HEK293T (cell line): ENCODE measurements around the gene KAT6B.

Experiments used
- ARNT ChIP-seq: fragments of 450-650 bp; IDR thresholded peaks from 2 replicates; pipeline ENCODE4 v1.6.1; 2017; ENCODE audit warnings: mild to moderate bottlenecking
- BHLHE40 ChIP-seq: fragments of 450-650 bp; IDR thresholded peaks from 2 replicates; pipeline ENCODE4 v1.6.1; 2016; ENCODE audit warnings: mild to moderate bottlenecking, moderate library complexity, borderline replicate concordance
- CTBP1 ChIP-seq: fragments of 450-650 bp; IDR thresholded peaks from 2 replicates; pipeline ENCODE4 v1.6.1; 2016; ENCODE audit warnings: borderline replicate concordance
- ELF4 ChIP-seq: fragments of 450-650 bp; IDR thresholded peaks from 2 replicates; pipeline ENCODE4 v1.6.1; 2017; ENCODE audit warnings: antibody characterized with exemption
- FOXA1 ChIP-seq: fragments of 450-650 bp; IDR thresholded peaks from 2 replicates; pipeline ENCODE4 v1.6.1; 2016; ENCODE audit warnings: mild to moderate bottlenecking
- FOXK2 ChIP-seq: fragments of 450-650 bp; IDR thresholded peaks from 2 replicates; pipeline ENCODE4 v1.6.1; 2016; ENCODE audit warnings: mild to moderate bottlenecking
- FOXM1 ChIP-seq: fragments of 450-650 bp; IDR thresholded peaks from 2 replicates; pipeline ENCODE4 v1.6.1; 2017; ENCODE audit warnings: mild to moderate bottlenecking, borderline replicate concordance
- HDGF ChIP-seq: fragments of 450-650 bp; IDR thresholded peaks from 2 replicates; pipeline ENCODE4 v1.6.1; 2017; ENCODE audit warnings: antibody characterized with exemption, borderline replicate concordance
- LEF1 ChIP-seq: fragments of 450-650 bp; IDR thresholded peaks from 2 replicates; pipeline ENCODE4 v1.6.1; 2017; ENCODE audit warnings: mild to moderate bottlenecking, borderline replicate concordance
- NFRKB ChIP-seq: fragments of 450-650 bp; IDR thresholded peaks from 2 replicates; pipeline ENCODE4 v1.6.1; 2016; ENCODE audit warnings: mild to moderate bottlenecking, moderate library complexity
- SP1 ChIP-seq: fragments of 450-650 bp; IDR thresholded peaks from 2 replicates; pipeline ENCODE4 v1.6.1; 2017
- SUZ12 ChIP-seq: fragments of 450-650 bp; IDR thresholded peaks from 2 replicates; pipeline ENCODE4 v1.6.1; 2016; ENCODE audit warnings: mild to moderate bottlenecking
- TARDBP ChIP-seq: fragments of 450-650 bp; IDR thresholded peaks from 2 replicates; pipeline ENCODE4 v1.6.1; 2016
- ZNF384 ChIP-seq: fragments of 450-650 bp; IDR thresholded peaks from 2 replicates; pipeline ENCODE4 v1.6.1; 2016

GRCh38 chr10:74977913-74978847 lies 151.8 kb downstream of the KAT6B start:
- TF ChIP-seq LEF1, result no peak
- TF ChIP-seq FOXM1, result no peak
- TF ChIP-seq SUZ12, result no peak
- TF ChIP-seq BHLHE40, result no peak
- no peak for TF ChIP-seq HDGF
- no peak for TF ChIP-seq ELF4
- no peak for TF ChIP-seq FOXA1
- TF ChIP-seq TARDBP, result no peak
- no peak for TF ChIP-seq CTBP1
- TF ChIP-seq ARNT, result no peak
- TF ChIP-seq SP1, result no peak
- no peak for TF ChIP-seq FOXK2
- no peak for TF ChIP-seq ZNF384
- TF ChIP-seq NFRKB, result no peak
